ENCODE results near the gene FGF6.

- TF ChIP-seq CTCF (conservative IDR thresholded peaks at IDR 0.05; ENCODE audit: low read length) (no peak), EZH2phosphoT487 (IDR thresholded peaks at IDR 0.05; ENCODE audit: borderline replicate concordance, low read depth, low read length) (no peak)
These were observed 1.5 kb upstream of the FGF6 start for GRCh38 chr12:4447151-4447550.

Measured in OCI-LY7 (cell line).